Upper lobe of left lung (tissue), 6 donors: ENCODE data around the gene CLIP4. TPM values are rescaled to one million over a fixed set of nuclear protein-coding genes. Genes with fewer than 3 reads are reported as not detected.

Source experiments
- ATAC-seq, 2 donors: fragments of 200-7000 bp; cut with Tn5 transposase; one replicate each; pipeline ENCODE4 v1.9.1; 2022; ENCODE audit warnings: mild to moderate bottlenecking in 2 of 2, moderate library complexity in 2 of 2; ENCODE audit not compliant: low FRiP score in 2 of 2
- DNase-seq, 2 donors: peaks; one replicate each; pipeline ENCODE4 v3.0.0-alpha.2; 2019 to 2020
- H3K27ac ChIP-seq, 4 donors: fragments of 200-600 bp; sonication (generic); one replicate each; pipeline ENCODE4 v1.5.1; 2016 to 2019
- H3K27me3 ChIP-seq, 4 donors: fragments of 200-600 bp; sonication (generic); one replicate each; pipeline ENCODE4 v1.5.1; 2017 to 2019
- H3K36me3 ChIP-seq, 4 donors: fragments of 200-600 bp; sonication (generic); one replicate each; pipeline ENCODE4 v1.5.1; 2016 to 2019
- H3K4me1 ChIP-seq, 4 donors: fragments of 200-600 bp; sonication (generic); one replicate each; pipeline ENCODE4 v1.5.1; 2018 to 2019
- H3K4me3 ChIP-seq, 4 donors: fragments of 200-600 bp; sonication (generic); one replicate each; pipeline ENCODE4 v1.5.1; 2017 to 2019; ENCODE audit warnings: mild to moderate bottlenecking in 2 of 4, moderate library complexity in 1 of 4
- H3K9me3 ChIP-seq, 4 donors: fragments of 200-600 bp; sonication (generic); one replicate each; pipeline ENCODE4 v1.5.1; 2018 to 2019
- CTCF ChIP-seq, 6 experiments: fragments of 450-650 bp in 4 of 6; fragments of 200-600 bp in 2 of 6; sonication (generic) in 2 of 6; IDR thresholded peaks; one replicate each; pipeline ENCODE4 v1.5.1; 2016 to 2019; ENCODE audit warnings: antibody characterized with exemption in 6 of 6
- EP300 ChIP-seq, 4 donors: sonication (generic); formaldehyde crosslinking; IDR thresholded peaks; one replicate each; pipeline ENCODE4 v1.5.1; 2017; ENCODE audit warnings: antibody characterized with exemption in 4 of 4, control low read depth in 2 of 4
- POLR2A ChIP-seq, 4 donors: fragments of 450-650 bp; IDR thresholded peaks; one replicate each; pipeline ENCODE4 v1.5.1; 2016 to 2017; ENCODE audit warnings: antibody characterized with exemption in 4 of 4, mild to moderate bottlenecking in 2 of 4
- POLR2AphosphoS5 ChIP-seq, 2 donors: sonication (generic); formaldehyde crosslinking; IDR thresholded peaks; one replicate each; pipeline ENCODE4 v1.5.1; 2017; ENCODE audit warnings: antibody characterized with exemption in 2 of 2
- WGBS, 2 donors: methylation state at CpG; one replicate each; pipeline ENCODE4 v1.1.5; 2017 to 2018; 5-methylcytosine and 5-hydroxymethylcytosine counted together
- total RNA-seq, 6 donors: library from RNA; depleted of rRNA in 4 of 6; stranded (reverse); fragments of >200 nt in 4 of 6; gene quantifications; one replicate each; pipeline versions ENCODE4 v1.1.0 to v1.2.1, GENCODE V29; 2016 to 2021
- donor health status: DM: no; HTN: no; CAD: no; lungs with moderate emphysema.
- donor health status: DM: no; HTN: yes; CAD: no; lungs with severe emphysema.

Gene CLIP4
- total RNA-seq, 6 donors from 2014 or later: 46.0 to 104 (median 69.5) TPM

- H3K36me3 ChIP-seq: peaks cover 0 to 20% (median 10%) of the 10 kb centered on the region in 4 donors
Observed at GRCh38 chr2:29174937-29175336, 59.7 kb downstream of the CLIP4 start.

GRCh38 chr2:29175338-29175737 is 60.1 kb downstream of the CLIP4 start:
- Histone ChIP-seq H3K4me3 (no peak overlapping the region), H3K4me1 (no peaks in the 10 kb centered on the region), H3K27ac (no peak overlapping the region), H3K9me3 (no peaks in the 10 kb centered on the region), H3K36me3 (peaks cover 0 to 20% (median 10%) of the 10 kb centered on the region in 4 donors), H3K27me3 (no peaks in the 10 kb centered on the region)
- DNase-seq (no peak), ATAC-seq (no peak)
- no peak for TF ChIP-seq POLR2AphosphoS5 (IDR thresholded peaks at IDR 0.05)
- no peak for TF ChIP-seq CTCF (IDR thresholded peaks at IDR 0.05)
- no peak for TF ChIP-seq EP300 (IDR thresholded peaks at IDR 0.05)
- no peak for TF ChIP-seq POLR2A (IDR thresholded peaks at IDR 0.05)
- 93% methylated on average over 3 of the region's 3 CpGs for WGBS, 2 donors

More at GRCh38 chr2:29174937-29175336, 59.7 kb downstream of the CLIP4 start:
- H3K4me3 ChIP-seq: no peak overlapping the region
- no peaks in the 10 kb centered on the region for H3K4me1 ChIP-seq
- TF ChIP-seq POLR2A (IDR thresholded peaks at IDR 0.05) (no peak), POLR2AphosphoS5 (IDR thresholded peaks at IDR 0.05) (no peak), EP300 (IDR thresholded peaks at IDR 0.05) (no peak), CTCF (IDR thresholded peaks at IDR 0.05) (no peak)
- ATAC-seq (no peak), DNase-seq (no peak)
- 45 to 46% methylated on average over 2 of the region's 2 CpGs for WGBS, 2 donors
- no peaks in the 10 kb centered on the region for H3K9me3 ChIP-seq
- H3K27ac ChIP-seq: no peak overlapping the region
- no peaks in the 10 kb centered on the region for H3K27me3 ChIP-seq

GRCh38 chr2:29182334-29182733 is 67.1 kb downstream of the CLIP4 start:
- Histone ChIP-seq H3K4me1 (no peaks in the 10 kb centered on the region), H3K27me3 (no peaks in the 10 kb centered on the region), H3K9me3 (no peaks in the 10 kb centered on the region), H3K36me3 (peaks cover 0 to 11% (median 9%) of the 10 kb centered on the region in 4 donors), H3K4me3 (no peak overlapping the region), H3K27ac (no peak overlapping the region)
- DNase-seq: no peak
- ATAC-seq: no peak
- 71 to 92% methylated on average over 1 of the region's 1 CpG for WGBS, 2 donors
- TF ChIP-seq POLR2A (IDR thresholded peaks at IDR 0.05) (no peak), POLR2AphosphoS5 (IDR thresholded peaks at IDR 0.05) (no peak), EP300 (IDR thresholded peaks at IDR 0.05) (no peak), CTCF (IDR thresholded peaks at IDR 0.05) (no peak)

GRCh38 chr2:29182920-29183319 is 67.7 kb downstream of the CLIP4 start:
- Histone ChIP-seq H3K4me1 (no peaks in the 10 kb centered on the region), H3K9me3 (no peaks in the 10 kb centered on the region), H3K36me3 (peaks cover 0 to 11% (median 9%) of the 10 kb centered on the region in 4 donors), H3K4me3 (no peak overlapping the region), H3K27me3 (no peaks in the 10 kb centered on the region), H3K27ac (no peak overlapping the region)
- DNase-seq (no peak), ATAC-seq (no peak)
- TF ChIP-seq CTCF (IDR thresholded peaks at IDR 0.05): no peak

- ATAC-seq (no peak), DNase-seq (no peak)
- Histone ChIP-seq H3K9me3 (no peaks in the 10 kb centered on the region), H3K4me1 (no peaks in the 10 kb centered on the region), H3K27me3 (no peaks in the 10 kb centered on the region), H3K4me3 (no peak overlapping the region), H3K36me3 (peaks cover 0 to 11% (median 9%) of the 10 kb centered on the region in 4 donors), H3K27ac (no peak overlapping the region)
- WGBS, 2 donors: 90 to 94% methylated on average over 6 of the region's 6 CpGs
- TF ChIP-seq CTCF (IDR thresholded peaks at IDR 0.05): no peak
- TF ChIP-seq EP300 (IDR thresholded peaks at IDR 0.05): no peak
- no peak for TF ChIP-seq POLR2A (IDR thresholded peaks at IDR 0.05)
- no peak for TF ChIP-seq POLR2AphosphoS5 (IDR thresholded peaks at IDR 0.05)
Observed at GRCh38 chr2:29184531-29184930, 69.3 kb downstream of the CLIP4 start.
